HepG2 (cell line): ENCODE results near the gene ZNF786. TPM values are rescaled to one million over a fixed set of nuclear protein-coding genes. Genes with fewer than 3 reads are reported as not detected.

ENCODE experiments used
- CREBL2 ChIP-seq: sonication (generic); formaldehyde crosslinking; IDR thresholded peaks from 2 replicates; pipeline ENCODE4 v1.8.1; 2023; ENCODE audit warnings: missing genetic modification reagents, mild to moderate bottlenecking, borderline replicate concordance
- FOXM1 ChIP-seq: sonication (generic); formaldehyde crosslinking; IDR thresholded peaks from 2 replicates; pipeline ENCODE4 v1.5.0; 2020; ENCODE audit warnings: missing genetic modification reagents
- FOXP1 ChIP-seq, 2 experiments: fragments of 450-650 bp in 1 of 2; IDR thresholded peaks; 2 replicates each; pipeline ENCODE4 v1.6.1; 2017 to 2018; ENCODE audit warnings: antibody characterized with exemption in 1 of 2
- HNF1A ChIP-seq, 2 experiments: sonication (generic) in 1 of 2; formaldehyde crosslinking in 1 of 2; IDR thresholded peaks; 2 replicates each; pipeline versions ENCODE4 v1.4.0 to v1.6.1; 2016 to 2020; ENCODE audit warnings: borderline replicate concordance in 1 of 2, low read depth in 1 of 2, mild to moderate bottlenecking in 1 of 2, missing genetic modification reagents in 1 of 2
- KLF9 ChIP-seq: IDR thresholded peaks from 2 replicates; pipeline ENCODE4 v1.6.1; 2016; ENCODE audit warnings: low read depth
- MLXIP ChIP-seq: sonication (generic); formaldehyde crosslinking; IDR thresholded peaks from 2 replicates; pipeline ENCODE4 v1.9.0; 2021; ENCODE audit warnings: missing genetic modification reagents, borderline replicate concordance
- MXD1 ChIP-seq: sonication (generic); formaldehyde crosslinking; IDR thresholded peaks from 2 replicates; pipeline ENCODE4 v1.4.0; 2020; ENCODE audit warnings: mild to moderate bottlenecking, missing genetic modification reagents
- SP5 ChIP-seq: IDR thresholded peaks from 2 replicates; pipeline ENCODE4 v1.6.1; 2016; ENCODE audit warnings: low read depth, borderline replicate concordance
- TOE1 ChIP-seq: sonication (generic); formaldehyde crosslinking; IDR thresholded peaks from 2 replicates; pipeline ENCODE4 v1.4.0; 2020; ENCODE audit warnings: mild to moderate bottlenecking, missing genetic modification reagents
- ZBTB43 ChIP-seq: sonication (generic); formaldehyde crosslinking; conservative IDR thresholded peaks from 2 replicates; pipeline ENCODE4 v1.4.0; 2020; ENCODE audit warnings: missing genetic modification reagents
- ZFP1 ChIP-seq: IDR thresholded peaks from 2 replicates; pipeline ENCODE4 v1.6.1; 2016
- ZNF33B ChIP-seq: sonication (generic); formaldehyde crosslinking; IDR thresholded peaks from 2 replicates; pipeline ENCODE4 v1.5.1; 2020; ENCODE audit warnings: mild to moderate bottlenecking, missing genetic modification reagents
- ZNF687 ChIP-seq: sonication (generic); formaldehyde crosslinking; IDR thresholded peaks from 2 replicates; pipeline ENCODE4 v1.5.1; 2020; ENCODE audit warnings: mild to moderate bottlenecking, missing genetic modification reagents, moderate library complexity
- ZNF777 ChIP-seq: sonication (generic); formaldehyde crosslinking; IDR thresholded peaks from 2 replicates; pipeline ENCODE4 v1.4.0; 2020; ENCODE audit warnings: missing genetic modification reagents
- polyA plus RNA-seq, 8 experiments: library from polyadenylated mRNA; depleted of rRNA in 3 of 8; stranded (reverse) in 7 of 8; unstranded in 1 of 8; fragments of >200 nt; fragmentation: Illumina TruSeq in 4 of 8; extraction: Trizol in 4 of 8; gene quantifications; 2 replicates each; pipeline versions ENCODE4 v1.2.1 to v1.2.3, GENCODE V29; 2011 to 2016; ENCODE audit warnings: low read depth in 4 of 8, missing spikeins in 1 of 8, mixed read lengths in 1 of 8; ENCODE audit not compliant: insufficient read depth in 1 of 8
- total RNA-seq, 5 experiments: library from RNA; depleted of rRNA; stranded (reverse); fragments of >200 nt; fragmentation: Illumina TruSeq; extraction: Trizol; gene quantifications; 2 replicates each; pipeline ENCODE4 v1.2.3, GENCODE V29; 2016; ENCODE audit warnings: low read depth in 1 of 5

Gene ZNF786
- total and polyA plus RNA-seq, 2 of the 13 experiments (the other 11 are each of a cell fraction or from before 2014, with no cell fraction given), result 2.0 to 4.0 TPM

- TF ChIP-seq ZNF33B (CRISPR knock-in tag), result no peak
- TF ChIP-seq ZBTB43 (CRISPR knock-in tag), result peak; percentile 54; the same call in 1 of the 2 replicates
- no peak for TF ChIP-seq CREBL2 (CRISPR knock-in tag)
- TF ChIP-seq FOXM1, result no peak
- TF ChIP-seq MLXIP, result no peak
- TF ChIP-seq ZNF777 (CRISPR knock-in tag), result peak; percentile 85; the same call in 1 of the 2 replicates
- TF ChIP-seq KLF9 (CRISPR knock-in tag), result no peak
- no peak for TF ChIP-seq HNF1A (IDR thresholded peaks at IDR 0.05; ENCODE audit: low read depth)
- peak; percentile 68; the same call in 1 of the 2 replicates for TF ChIP-seq HNF1A (CRISPR knock-in tag; IDR thresholded peaks at IDR 0.05; ENCODE audit: borderline replicate concordance)
- TF ChIP-seq MXD1 (CRISPR knock-in tag), result peak; percentile 86
- TF ChIP-seq ZNF687 (CRISPR knock-in tag), result peak; percentile 96
- peak; percentile 71; the same call in 1 of the 2 replicates for TF ChIP-seq SP5 (CRISPR knock-in tag)
- TF ChIP-seq ZFP1 (CRISPR knock-in tag), result no peak
- TF ChIP-seq TOE1 (CRISPR knock-in tag), result no peak
- no peak for TF ChIP-seq FOXP1 (IDR thresholded peaks at IDR 0.05)
- no peak for TF ChIP-seq FOXP1 (CRISPR knock-in tag; IDR thresholded peaks at IDR 0.05)
Measured at GRCh38 chr7:149125863-149126661, 35.5 kb upstream of the ZNF786 start, which contains the start of gene ZNF425 (continued).
